GM21786 (cell line): ENCODE measurements around the gene SLC5A1.
"Not testable (repeated sequence)": the region's sequence is repeated elsewhere in the genome, so short reads cannot be mapped to it uniquely, and the experiment has no call there.

Experiments
- ATAC-seq: cut with Tn5 transposase; IDR thresholded peaks from one replicate; pipeline ENCODE4 v1.9.1; 2021; ENCODE audit not compliant: unreplicated experiment

The SLC5A1 gene

DNA sequence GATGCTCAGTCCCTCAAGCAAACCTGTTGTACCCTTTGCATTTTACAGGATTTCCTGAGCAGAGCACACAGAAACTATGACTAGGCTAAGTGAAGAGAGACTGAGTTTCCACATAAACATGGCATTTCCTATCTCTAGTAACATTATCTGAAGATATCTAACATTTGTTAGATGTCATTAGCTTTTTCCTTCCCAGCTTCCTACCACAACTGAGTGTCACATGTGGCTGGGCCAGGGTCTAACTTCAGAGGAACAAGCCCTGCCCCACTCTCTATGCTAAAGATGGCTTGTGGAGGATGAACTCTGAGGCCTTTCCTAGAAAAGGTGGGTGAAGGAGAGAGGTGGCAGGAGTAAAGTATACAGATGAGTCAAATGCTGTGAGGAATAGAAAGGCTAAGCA, 99.5 kb downstream of the SLC5A1 start:
- no peak for ATAC-seq

GRCh38 chr22:32144496-32145274, 101.6 kb downstream of the SLC5A1 start:
- no peak for ATAC-seq

GRCh38 chr22:32147128-32147527, 104.1 kb downstream of the SLC5A1 start:
- ATAC-seq: not testable (repeated sequence)

- not testable (repeated sequence) for ATAC-seq
Observed at GRCh38 chr22:32148372-32148771, 105.3 kb downstream of the SLC5A1 start.

- ATAC-seq: not testable (repeated sequence)
Observed at GRCh38 chr22:32150647-32151046, 107.6 kb downstream of the SLC5A1 start.

DNA sequence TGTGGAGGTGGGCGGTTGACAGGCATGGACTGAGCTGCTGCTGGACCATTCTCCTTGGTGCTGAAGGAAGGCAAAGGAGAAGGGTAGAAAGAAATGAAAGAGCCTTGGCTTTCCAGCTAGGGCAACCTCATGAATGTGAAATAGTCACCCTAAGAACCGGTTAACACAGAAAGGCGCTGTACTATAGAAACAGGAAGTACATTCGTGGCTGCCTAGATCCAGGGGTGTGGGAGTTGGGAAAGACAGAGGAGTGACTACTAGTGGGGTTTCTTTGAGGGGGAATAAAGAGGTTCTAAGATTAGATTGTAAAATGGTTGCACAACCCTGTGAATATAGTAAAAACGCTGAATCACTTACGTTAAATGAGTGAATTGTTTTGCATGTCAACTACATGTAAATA, 108.6 kb downstream of the SLC5A1 start:
- not testable (repeated sequence) for ATAC-seq

- ATAC-seq: not testable (repeated sequence)
Observed at GRCh38 chr22:32154727-32155126, 111.7 kb downstream of the SLC5A1 start.

DNA sequence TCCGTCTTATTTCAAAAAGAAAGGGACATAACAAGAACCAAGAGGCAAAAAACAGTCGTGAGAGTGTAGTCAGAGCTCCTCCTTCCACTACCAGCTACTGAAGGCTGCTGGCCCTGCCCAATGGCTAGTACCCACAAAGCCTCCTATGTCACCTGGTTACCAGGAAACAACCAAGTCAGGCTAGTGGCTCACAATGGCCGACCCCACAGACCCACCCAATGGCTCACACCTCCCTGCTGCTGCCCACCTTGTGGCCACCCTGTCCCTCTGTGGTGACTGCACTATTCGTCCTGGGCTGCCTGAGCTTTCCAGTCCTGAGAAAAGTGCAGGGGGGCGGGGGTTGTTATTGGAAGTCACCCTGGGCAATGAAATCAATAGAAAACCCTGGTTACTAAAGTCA, 114.6 kb downstream of the SLC5A1 start:
- ATAC-seq: not testable (repeated sequence)

DNA sequence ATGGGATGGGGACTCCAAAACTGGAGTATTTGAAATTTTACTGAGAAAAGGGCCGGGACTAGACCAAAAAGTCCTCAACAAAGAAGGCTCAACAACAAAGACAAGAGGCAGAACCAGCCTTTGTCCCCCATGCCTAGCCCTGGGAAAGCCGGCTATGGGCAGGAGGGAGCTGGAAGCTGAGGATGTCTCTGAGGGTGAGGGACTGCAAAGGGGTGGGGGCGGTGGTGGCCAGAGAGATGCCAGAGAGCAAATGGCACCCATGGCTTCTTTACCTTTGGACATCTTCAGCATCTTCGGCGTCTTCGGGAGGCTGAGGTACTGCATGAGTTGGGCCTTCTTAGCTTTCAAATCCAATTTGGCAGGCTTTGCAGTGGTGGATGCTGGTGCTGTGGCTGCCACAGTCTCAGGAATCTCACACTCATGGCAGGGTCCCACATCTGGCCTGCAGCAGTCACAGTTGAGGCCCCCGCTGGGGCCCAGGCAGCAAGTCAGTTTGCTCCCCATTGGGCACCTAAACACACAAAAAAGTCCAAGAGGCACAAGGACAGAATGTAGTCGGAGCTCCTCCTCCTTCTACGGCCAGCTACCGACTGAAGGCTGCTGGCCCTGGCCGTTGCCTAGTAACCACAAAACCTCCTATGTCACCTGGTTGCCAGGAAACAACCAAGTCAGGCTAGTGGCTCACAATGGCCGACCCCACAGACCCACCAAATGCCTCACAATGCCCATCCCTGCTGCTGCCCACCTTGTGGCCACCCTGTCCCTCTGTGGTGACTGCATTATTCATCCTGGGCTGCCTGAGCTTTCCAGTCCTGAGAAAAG, 115.9 kb downstream of the SLC5A1 start, which contains the start of gene C22orf42:
C22orf42 (minus strand) TSS at position 592 of the 822 bp plus-strand sequence; CDS start at position 504, 88 bp downstream.
- no peak for ATAC-seq

GRCh38 chr22:32160411-32160810, 117.3 kb downstream of the SLC5A1 start:
- ATAC-seq: not testable (repeated sequence)
